Measurements from ENCODE around the gene PPP2R2C. TPM values are rescaled to one million over a fixed set of nuclear protein-coding genes. Genes with fewer than 3 reads are reported as not detected.

PPP2R2C gene
- total and polyA plus RNA-seq, 2 of the 4 experiments (the other 2 are of a cell fraction), result 0.03 TPM; not detected in 1

DNA sequence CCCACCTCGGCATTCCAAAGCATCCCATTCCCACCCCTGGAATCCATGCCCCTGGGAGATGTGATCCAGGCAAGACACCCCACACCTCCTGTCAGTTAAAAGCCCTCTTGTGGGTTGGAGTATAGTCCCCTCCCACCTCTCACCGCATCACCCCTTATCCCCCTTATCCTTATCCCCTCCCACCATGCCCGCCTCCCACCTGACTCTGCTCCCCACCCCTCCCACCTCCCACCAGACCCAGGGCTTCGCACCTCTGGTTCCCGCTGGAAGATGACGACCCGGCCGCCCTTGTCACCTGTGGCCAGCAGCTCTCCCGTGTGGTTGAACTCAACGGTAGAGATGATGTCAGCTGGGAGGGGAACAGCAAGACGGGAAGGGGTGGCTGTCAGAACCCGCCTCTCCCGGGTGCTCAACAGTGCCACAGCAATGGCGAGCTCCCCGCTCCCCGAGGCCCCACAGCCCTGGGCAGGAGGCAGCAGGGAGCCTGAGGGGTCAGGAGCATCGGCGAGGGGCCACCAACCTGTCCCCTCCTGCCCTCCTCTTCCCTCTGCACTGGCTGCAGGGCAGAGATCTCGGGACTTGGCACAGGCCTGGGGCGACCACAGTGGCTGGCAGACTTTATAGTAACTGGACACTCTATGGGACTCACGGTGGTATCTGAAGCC lies 91.5 kb downstream of the PPP2R2C start:
- Histone ChIP-seq H2BK5ac (ENCODE audit: low read depth, low read length, poor library complexity, severe bottlenecking) (no peak overlapping the region), H3K36me3 (ENCODE audit: control insufficient read depth, insufficient read depth, low read length) (no peaks in the 10 kb centered on the region), H3K18ac (ENCODE audit: low read depth, low read length) (no peak overlapping the region), H3K14ac (replicated peaks; ENCODE audit: low read depth, low read length) (no peak overlapping the region), H4K5ac (ENCODE audit: low read depth, low read length) (no peak overlapping the region), H3K23ac (ENCODE audit: low read depth, low read length) (no peak overlapping the region), H2BK20ac (ENCODE audit: low read depth, low read length) (no peak overlapping the region), H2AFZ (replicated peaks; ENCODE audit: low read length, poor library complexity) (no peak overlapping the region), H3K4ac (ENCODE audit: low read depth, low read length) (no peak overlapping the region), H3K79me1 (ENCODE audit: low read depth in 1 of 2, low read length in 2 of 2) (no peaks in the 10 kb centered on the region), H3K27ac (ENCODE audit: insufficient read depth, low read length) (no peak overlapping the region), H2AK9ac (replicated peaks; ENCODE audit: low read depth, low read length, poor library complexity) (no peak overlapping the region), H2BK15ac (ENCODE audit: low read depth, low read length) (no peak overlapping the region), H2AK5ac (ENCODE audit: low read depth, low read length) (no peak overlapping the region), H4K20me1 (ENCODE audit: insufficient read depth, low read length) (no peaks in the 10 kb centered on the region), H3K4me3 (ENCODE audit: insufficient read depth, low read depth, low read length) (no peak overlapping the region), H3K9ac (ENCODE audit: low read depth, low read length) (no peak overlapping the region), H3K56ac (ENCODE audit: extremely low read depth, insufficient read depth, low read length) (no peak overlapping the region), H2BK120ac (ENCODE audit: low read depth, low read length) (no peak overlapping the region), H3K4me2 (ENCODE audit: low read depth, low read length) (no peak overlapping the region), H3K9me1 (ENCODE audit: insufficient read depth, low read length) (no peaks in the 10 kb centered on the region), H4K91ac (ENCODE audit: insufficient read depth, low read depth, low read length) (no peak overlapping the region), H4K8ac (ENCODE audit: low read depth in 2 of 2, low read length in 2 of 2) (no peak overlapping the region), H3K9me3 (ENCODE audit: control insufficient read depth, insufficient read depth, low read length) (no peaks in the 10 kb centered on the region), H3K27me3 (ENCODE audit: control insufficient read depth, insufficient read depth, low read length) (peaks cover 25% of the 10 kb centered on the region), H3K4me1 (ENCODE audit: control insufficient read depth, insufficient read depth, low read length) (no peaks in the 10 kb centered on the region)
- DNase-seq, result no peak
- in situ Hi-C loops (cut with MboI; ENCODE audit: low sequenced_read_pairs) (no loop called here), dilution Hi-C loops (cut with HindIII; ENCODE audit: low sequenced_read_pairs, unreplicated experiment) (no loop called here), intact Hi-C loops (cut with micrococcal nuclease) (no loop called here)
- POLR2A ChIA-PET (ENCODE audit: unreplicated experiment), result no interaction called here
- ATAC-seq (ENCODE audit: low read depth), result no peak
- no TSS peak for BruUV-seq (replicated peaks)
- CTCF ChIA-PET, result no interaction called here
- WGBS, 2 experiments (ENCODE audit: extremely low coverage in 2 of 2, insufficient read length in 1 of 2), result 53% methylated on average over 3 of the region's 21 CpGs; no CpG with 5 or more reads in 1 of the 2 experiments
- TF ChIP-seq, protein P1, sequence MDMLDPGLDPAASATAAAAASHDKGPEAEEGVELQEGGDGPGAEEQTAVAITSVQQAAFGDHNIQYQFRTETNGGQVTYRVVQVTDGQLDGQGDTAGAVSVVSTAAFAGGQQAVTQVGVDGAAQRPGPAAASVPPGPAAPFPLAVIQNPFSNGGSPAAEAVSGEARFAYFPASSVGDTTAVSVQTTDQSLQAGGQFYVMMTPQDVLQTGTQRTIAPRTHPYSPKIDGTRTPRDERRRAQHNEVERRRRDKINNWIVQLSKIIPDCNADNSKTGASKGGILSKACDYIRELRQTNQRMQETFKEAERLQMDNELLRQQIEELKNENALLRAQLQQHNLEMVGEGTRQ (IDR thresholded peaks at IDR 0.05; ENCODE audit: low read depth, low read length), result no peak
- TF ChIP-seq CEBPB (IDR thresholded peaks at IDR 0.05; ENCODE audit: low read depth, low read length) (no peak), FOS (IDR thresholded peaks at IDR 0.05; ENCODE audit: low read depth, low read length) (no peak), MXI1 (IDR thresholded peaks at IDR 0.05; ENCODE audit: borderline replicate concordance, low read depth, low read length) (no peak), RCOR1 (IDR thresholded peaks at IDR 0.05; ENCODE audit: insufficient replicate concordance, low read length) (no peak), RAD21 (IDR thresholded peaks at IDR 0.05; ENCODE audit: low read length) (no peak), BHLHE40 (IDR thresholded peaks at IDR 0.05; ENCODE audit: low read depth, low read length) (no peak), CHD1 (IDR thresholded peaks at IDR 0.05; ENCODE audit: low read depth, low read length) (no peak), SMC3 (IDR thresholded peaks at IDR 0.05; ENCODE audit: low read depth, low read length) (no peak)

All from IMR-90 (cell line).